ENCODE results near the gene CYSLTR2.
"Not testable (repeated sequence)": the region's sequence is repeated elsewhere in the genome, so short reads cannot be mapped to it uniquely, and the experiment has no call there.

CYSLTR2 gene

DNA sequence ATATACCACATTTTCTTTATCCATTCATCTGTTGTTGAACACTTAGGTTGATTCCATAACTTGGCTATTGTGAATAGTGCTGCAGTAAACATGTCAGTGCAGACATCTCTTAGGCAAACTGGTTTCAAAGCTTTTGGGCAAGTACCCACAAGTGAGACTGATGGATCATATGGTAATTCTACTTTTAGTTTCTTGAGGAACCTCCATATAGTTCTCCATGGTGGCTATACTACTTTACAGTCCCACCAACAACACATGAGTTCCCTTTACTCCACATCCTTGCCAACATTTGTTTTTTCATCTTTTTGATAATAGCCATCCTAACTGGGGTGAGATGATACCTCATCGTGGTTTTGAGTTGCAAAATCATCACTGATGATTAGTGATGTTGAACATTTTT lies 8.5 kb downstream of the CYSLTR2 start:
- TF ChIP-seq, protein P1, sequence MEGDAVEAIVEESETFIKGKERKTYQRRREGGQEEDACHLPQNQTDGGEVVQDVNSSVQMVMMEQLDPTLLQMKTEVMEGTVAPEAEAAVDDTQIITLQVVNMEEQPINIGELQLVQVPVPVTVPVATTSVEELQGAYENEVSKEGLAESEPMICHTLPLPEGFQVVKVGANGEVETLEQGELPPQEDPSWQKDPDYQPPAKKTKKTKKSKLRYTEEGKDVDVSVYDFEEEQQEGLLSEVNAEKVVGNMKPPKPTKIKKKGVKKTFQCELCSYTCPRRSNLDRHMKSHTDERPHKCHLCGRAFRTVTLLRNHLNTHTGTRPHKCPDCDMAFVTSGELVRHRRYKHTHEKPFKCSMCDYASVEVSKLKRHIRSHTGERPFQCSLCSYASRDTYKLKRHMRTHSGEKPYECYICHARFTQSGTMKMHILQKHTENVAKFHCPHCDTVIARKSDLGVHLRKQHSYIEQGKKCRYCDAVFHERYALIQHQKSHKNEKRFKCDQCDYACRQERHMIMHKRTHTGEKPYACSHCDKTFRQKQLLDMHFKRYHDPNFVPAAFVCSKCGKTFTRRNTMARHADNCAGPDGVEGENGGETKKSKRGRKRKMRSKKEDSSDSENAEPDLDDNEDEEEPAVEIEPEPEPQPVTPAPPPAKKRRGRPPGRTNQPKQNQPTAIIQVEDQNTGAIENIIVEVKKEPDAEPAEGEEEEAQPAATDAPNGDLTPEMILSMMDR (IDR thresholded peaks at IDR 0.05; ENCODE audit: borderline replicate concordance, insufficient read depth, low read depth, low read length), result no peak
- H3K4me3 ChIP-seq (ENCODE audit: low read depth, low read length), result no peak overlapping the region

DNA sequence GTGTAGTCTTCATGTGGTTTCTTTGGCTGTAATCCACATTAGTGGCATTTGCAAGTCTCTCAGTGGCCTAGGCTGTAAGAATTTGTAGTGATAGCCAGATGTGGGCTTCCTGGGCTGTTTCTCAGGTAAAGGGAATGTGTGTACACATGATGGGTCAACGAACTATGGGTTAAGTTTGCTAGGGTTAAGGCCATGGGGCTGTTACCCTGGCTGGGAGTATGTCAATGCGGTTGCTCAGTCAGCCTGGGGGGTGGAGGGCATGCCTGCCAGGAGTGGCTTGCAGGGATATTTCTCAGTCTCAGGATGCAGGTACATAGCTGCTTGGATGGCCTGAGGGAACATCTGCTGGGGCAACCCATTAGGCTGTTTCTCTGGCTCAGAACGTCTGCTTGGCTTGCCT lies 13.4 kb downstream of the CYSLTR2 start:
- no peak overlapping the region for H3K4me3 ChIP-seq (ENCODE audit: low read depth, low read length)
- TF ChIP-seq, protein P1 (IDR thresholded peaks at IDR 0.05; ENCODE audit: borderline replicate concordance, insufficient read depth, low read depth, low read length), result no peak

DNA sequence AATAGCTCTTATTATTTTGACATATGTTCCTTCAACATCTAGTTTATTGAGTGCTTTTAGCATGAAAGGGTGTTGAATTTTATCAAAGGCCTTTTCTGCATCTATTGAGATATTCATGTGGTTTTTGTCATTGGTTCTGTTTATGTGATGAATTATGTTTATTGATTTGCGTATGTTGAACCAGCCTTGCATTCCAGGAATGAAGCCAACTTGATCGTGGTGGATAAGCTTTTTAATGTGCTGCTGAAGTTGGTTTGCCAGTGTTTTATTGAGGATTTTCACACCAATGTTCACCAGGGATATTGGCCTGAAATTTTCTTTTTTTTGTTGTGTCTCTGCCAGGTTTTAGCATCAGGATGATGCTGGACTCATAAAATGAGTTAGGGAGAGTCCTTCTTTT lies 17.7 kb downstream of the CYSLTR2 start:
- not testable (repeated sequence) for H3K4me3 ChIP-seq (ENCODE audit: low read depth, low read length)

DNA sequence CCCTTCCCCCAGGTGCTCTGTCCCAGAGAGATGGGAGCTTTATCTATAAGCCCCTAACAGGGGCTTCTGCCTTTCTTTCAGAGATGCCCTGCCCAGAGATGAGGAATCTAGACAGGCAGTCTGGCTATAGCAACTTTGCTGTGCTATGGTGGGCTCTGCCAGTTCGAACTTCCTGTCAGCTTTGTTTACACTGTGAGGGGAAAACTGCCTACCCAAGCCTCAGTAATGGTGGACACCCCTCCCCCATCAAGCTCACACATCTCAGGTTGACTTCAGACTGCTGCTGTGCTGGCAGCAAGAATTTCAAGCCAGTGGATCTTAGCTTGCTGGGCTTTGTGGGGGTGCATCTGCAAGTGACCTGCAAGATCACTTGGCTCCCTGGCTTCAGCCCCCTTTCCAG lies 21.5 kb downstream of the CYSLTR2 start:
- TF ChIP-seq, protein P1 (IDR thresholded peaks at IDR 0.05; ENCODE audit: borderline replicate concordance, insufficient read depth, low read depth, low read length), result no peak
- H3K4me3 ChIP-seq (ENCODE audit: low read depth, low read length), result no peak overlapping the region

DNA sequence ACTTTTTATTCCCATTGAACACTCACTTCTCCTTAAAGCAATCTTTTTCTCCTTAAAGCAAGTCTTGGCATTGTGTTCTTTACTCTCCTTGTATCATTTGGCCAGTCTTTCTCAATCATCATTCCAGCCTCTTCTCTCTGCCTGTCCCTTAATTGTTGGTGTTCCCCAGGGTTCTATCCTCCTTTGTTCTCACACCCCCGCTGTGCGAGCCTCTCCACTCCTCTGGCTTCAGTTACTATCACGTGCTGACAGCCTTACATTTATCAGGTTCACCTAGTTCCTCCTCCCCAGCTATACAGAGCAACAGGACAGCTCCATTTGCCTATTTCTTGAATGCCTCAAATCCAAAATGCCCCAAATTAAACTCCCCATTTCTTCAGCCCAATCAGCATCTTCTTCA lies 24.6 kb downstream of the CYSLTR2 start:
- H3K4me3 ChIP-seq (ENCODE audit: low read depth, low read length), result no peak overlapping the region
- TF ChIP-seq, protein P1 (IDR thresholded peaks at IDR 0.05; ENCODE audit: borderline replicate concordance, insufficient read depth, low read depth, low read length), result no peak

DNA sequence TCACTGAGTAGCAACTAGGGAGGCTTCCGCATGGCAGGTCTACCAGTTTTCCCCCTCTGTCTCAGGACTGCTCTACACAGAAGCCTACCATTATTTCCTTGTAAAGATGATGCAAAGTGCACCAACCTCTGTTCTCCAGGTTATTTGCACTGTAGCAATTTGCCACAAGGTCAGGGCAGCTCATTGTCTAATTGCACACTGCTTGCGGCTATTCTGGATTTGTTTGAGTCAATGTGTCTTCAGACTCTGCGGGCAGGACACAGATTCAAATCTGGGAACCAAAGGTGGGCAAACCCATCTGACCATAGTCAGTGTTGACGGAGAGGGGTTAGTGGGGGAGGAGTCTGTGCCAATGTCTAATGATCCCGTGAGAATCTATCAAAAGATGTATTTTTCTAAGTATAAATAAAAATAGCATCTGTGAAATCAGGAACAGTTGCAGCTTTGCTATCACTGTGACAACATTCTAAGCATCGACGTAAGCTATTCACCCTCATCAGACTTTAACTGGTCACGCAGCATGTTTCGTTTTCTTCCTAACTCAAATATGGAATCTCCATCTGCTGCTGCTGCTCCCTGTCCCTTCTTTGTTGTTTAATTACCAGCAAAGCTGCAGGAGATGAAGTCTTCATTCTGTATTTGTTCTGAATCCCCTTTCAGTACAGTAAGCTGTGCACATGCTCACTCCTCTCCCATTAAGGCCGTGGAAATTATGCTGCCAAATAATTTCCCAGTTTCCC lies 26.4 kb downstream of the CYSLTR2 start:
- no peak overlapping the region for H3K4me3 ChIP-seq (ENCODE audit: low read depth, low read length)
- TF ChIP-seq, protein P1 (IDR thresholded peaks at IDR 0.05; ENCODE audit: borderline replicate concordance, insufficient read depth, low read depth, low read length), result no peak

DNA sequence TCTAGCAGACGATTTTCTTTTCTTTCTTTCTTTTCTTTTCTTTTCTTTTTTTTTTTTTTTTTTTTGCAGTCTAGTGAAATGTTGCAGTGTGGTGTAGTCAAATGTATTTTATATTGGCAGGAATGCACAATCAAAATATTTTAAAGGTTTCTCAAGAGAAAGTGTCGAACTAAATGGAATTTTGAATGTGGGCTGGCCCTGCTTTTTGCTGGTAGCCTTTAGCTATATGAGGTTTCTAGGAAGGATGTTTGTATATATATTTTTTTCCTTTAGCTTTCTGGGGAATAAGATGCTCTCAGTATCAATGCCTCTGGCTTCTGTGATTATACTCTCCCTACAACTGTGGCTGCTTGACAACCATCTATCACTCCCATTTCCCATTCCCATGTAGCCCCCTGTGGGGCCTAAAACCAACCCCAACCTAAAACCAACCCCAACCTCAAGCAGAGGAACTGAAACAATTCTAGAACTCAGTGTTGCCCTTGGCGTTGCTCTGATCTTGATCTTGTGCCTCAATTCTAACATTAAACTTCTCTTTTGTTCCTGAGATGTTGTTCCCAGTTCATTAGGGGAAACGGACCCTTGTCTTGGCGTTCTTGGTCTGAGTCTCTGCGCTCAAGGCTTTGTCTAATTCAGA lies 27.1 kb downstream of the CYSLTR2 start:
- TF ChIP-seq, protein P1 (IDR thresholded peaks at IDR 0.05; ENCODE audit: borderline replicate concordance, insufficient read depth, low read depth, low read length), result no peak

More for the DNA sequence above, 27.1 kb downstream of the CYSLTR2 start:
- H3K4me3 ChIP-seq (ENCODE audit: low read depth, low read length), result no peak overlapping the region
